OCI-LY3 (cell line): ENCODE data around the gene ADAM33.

ENCODE experiments used
- H2AFZ ChIP-seq: fragments of 200-600, 300-600 bp; shearing (Covaris generic); 2 replicates; pipeline ENCODE4 v1.6.0; 2014; ENCODE audit warnings: antibody characterized with exemption, low read depth, low read length
- H3K27ac ChIP-seq: fragments of 200-600, 300-600 bp; sonication (generic); 2 replicates; pipeline ENCODE4 v1.5.1; 2014; ENCODE audit warnings: mild to moderate bottlenecking, low read length, moderate library complexity, mixed read lengths
- H3K27me3 ChIP-seq: fragments of 200-600, 300-600 bp; sonication (generic); 2 replicates; pipeline ENCODE4 v1.6.1; 2014; ENCODE audit warnings: low read depth, low read length, mixed read lengths
- H3K36me3 ChIP-seq: fragments of 200-600, 300-600 bp; sonication (generic); replicated peaks from 2 replicates; pipeline ENCODE3; 2014; ENCODE audit warnings: low read depth, low read length, mixed read lengths
- H3K4me1 ChIP-seq: fragments of 300-600, 200-600 bp; sonication (generic); 2 replicates; pipeline ENCODE4 v1.6.1; 2014; ENCODE audit warnings: low read length, mixed read lengths
- H3K4me2 ChIP-seq: fragments of 200-600, 300-600 bp; sonication (generic); 2 replicates; pipeline ENCODE4 v1.6.1; 2014; ENCODE audit warnings: low read length, mixed read lengths
- H3K4me3 ChIP-seq: fragments of 300-600, 200-600 bp; sonication (generic); 2 replicates; pipeline ENCODE4 v1.5.1; 2014; ENCODE audit warnings: antibody characterized with exemption, mild to moderate bottlenecking, low read length, moderate library complexity
- H3K79me2 ChIP-seq: fragments of 300-600, 200-600 bp; shearing (Covaris generic); 2 replicates; pipeline ENCODE4 v1.6.1; 2014; ENCODE audit warnings: mild to moderate bottlenecking, low read length, mixed read lengths
- H3K9ac ChIP-seq: fragments of 300-600, 200-600 bp; shearing (Covaris generic); 2 replicates; pipeline ENCODE4 v1.6.0; 2014; ENCODE audit warnings: mild to moderate bottlenecking, low read length, moderate library complexity
- H3K9me3 ChIP-seq: fragments of 200-600, 300-600 bp; shearing (Covaris generic); 2 replicates; pipeline ENCODE4 v1.6.1; 2014; ENCODE audit warnings: low read length, mixed read lengths; ENCODE audit not compliant: insufficient read depth
- H4K20me1 ChIP-seq: fragments of 200-600, 300-600 bp; sonication (generic); 2 replicates; pipeline ENCODE4 v1.6.1; 2016; ENCODE audit warnings: low read length, mixed read lengths; ENCODE audit not compliant: insufficient read depth
- EZH2phosphoT487 ChIP-seq: fragments of 200-600 bp; shearing (Covaris generic); IDR thresholded peaks from 2 replicates; pipeline ENCODE4 v1.6.1; 2018; ENCODE audit warnings: antibody characterized with exemption, mixed run types, low read depth
- TF ChIP-seq, protein P1 (sequence below): fragments of 200-600, 300-600 bp; sonication (generic); IDR thresholded peaks from 2 replicates; pipeline ENCODE4 v1.5.1; 2014; ENCODE audit warnings: antibody characterized with exemption, low read length, low read depth

Gene ADAM33, protein sequence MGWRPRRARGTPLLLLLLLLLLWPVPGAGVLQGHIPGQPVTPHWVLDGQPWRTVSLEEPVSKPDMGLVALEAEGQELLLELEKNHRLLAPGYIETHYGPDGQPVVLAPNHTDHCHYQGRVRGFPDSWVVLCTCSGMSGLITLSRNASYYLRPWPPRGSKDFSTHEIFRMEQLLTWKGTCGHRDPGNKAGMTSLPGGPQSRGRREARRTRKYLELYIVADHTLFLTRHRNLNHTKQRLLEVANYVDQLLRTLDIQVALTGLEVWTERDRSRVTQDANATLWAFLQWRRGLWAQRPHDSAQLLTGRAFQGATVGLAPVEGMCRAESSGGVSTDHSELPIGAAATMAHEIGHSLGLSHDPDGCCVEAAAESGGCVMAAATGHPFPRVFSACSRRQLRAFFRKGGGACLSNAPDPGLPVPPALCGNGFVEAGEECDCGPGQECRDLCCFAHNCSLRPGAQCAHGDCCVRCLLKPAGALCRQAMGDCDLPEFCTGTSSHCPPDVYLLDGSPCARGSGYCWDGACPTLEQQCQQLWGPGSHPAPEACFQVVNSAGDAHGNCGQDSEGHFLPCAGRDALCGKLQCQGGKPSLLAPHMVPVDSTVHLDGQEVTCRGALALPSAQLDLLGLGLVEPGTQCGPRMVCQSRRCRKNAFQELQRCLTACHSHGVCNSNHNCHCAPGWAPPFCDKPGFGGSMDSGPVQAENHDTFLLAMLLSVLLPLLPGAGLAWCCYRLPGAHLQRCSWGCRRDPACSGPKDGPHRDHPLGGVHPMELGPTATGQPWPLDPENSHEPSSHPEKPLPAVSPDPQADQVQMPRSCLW

DNA sequence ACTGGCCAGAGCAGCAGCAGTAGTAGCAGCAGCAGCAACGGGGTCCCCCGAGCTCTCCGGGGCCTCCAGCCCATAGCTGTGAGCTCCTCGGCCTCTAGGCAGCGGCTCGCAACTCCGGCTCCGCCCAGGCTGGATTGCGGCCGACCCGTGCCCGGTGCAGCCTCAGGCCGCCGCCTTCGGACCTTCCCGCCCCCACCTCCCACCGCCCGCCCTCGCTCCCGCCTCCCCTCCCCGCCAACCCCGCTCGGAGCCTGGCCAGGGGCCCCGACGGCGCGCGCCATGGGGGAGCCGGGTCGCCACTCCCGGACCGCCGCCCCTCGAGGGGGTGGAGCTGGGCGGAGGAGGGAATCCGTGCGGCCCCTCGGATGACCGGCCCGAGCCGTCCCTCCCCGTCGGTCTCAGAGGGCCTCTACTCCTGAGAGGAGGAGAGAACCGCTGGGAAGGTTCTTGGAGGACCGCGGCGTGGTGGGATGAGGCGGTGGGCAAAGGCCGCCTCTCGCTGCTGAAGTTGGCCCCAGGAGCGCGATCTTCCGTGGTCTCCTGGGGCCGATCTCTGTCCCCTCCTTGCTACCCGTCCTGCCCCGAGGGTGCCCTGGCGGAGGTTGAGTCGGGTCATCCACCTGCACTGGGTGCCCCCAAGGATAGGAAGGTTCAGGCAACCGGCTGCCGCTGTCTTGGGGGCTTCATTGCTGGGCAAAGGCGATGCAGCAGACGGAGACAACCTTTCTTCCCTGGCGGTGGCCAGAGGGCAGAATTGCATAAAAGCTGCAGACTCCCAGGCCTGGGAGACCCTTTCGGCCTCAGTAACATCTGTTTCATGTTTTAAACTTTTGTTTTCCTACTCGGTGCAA, at the start of gene ADAM33:
ADAM33 (minus strand) TSS at position 80 of the 851 bp plus-strand sequence; CDS start at position 74, 6 bp downstream.
- 0 out of 2 replicates have a peak, but pooled peaks cover 8% of the 10 kb centered on the region for H3K27me3 ChIP-seq
- no peak within 1 kb of the TSS for H3K27ac ChIP-seq
- H4K20me1 ChIP-seq = no peaks in the 10 kb centered on the region
- no peaks in the 10 kb centered on the region for H3K4me1 ChIP-seq
- H3K4me2 ChIP-seq = no peak within 1 kb of the TSS
- H3K36me3 ChIP-seq = no peaks in the 10 kb centered on the region
- H2AFZ ChIP-seq = no peak within 1 kb of the TSS
- H3K4me3 ChIP-seq = no peak within 1 kb of the TSS
- H3K9ac ChIP-seq = no peak within 1 kb of the TSS
- H3K79me2 ChIP-seq = no peaks in the 10 kb centered on the region
- TF ChIP-seq, protein P1, sequence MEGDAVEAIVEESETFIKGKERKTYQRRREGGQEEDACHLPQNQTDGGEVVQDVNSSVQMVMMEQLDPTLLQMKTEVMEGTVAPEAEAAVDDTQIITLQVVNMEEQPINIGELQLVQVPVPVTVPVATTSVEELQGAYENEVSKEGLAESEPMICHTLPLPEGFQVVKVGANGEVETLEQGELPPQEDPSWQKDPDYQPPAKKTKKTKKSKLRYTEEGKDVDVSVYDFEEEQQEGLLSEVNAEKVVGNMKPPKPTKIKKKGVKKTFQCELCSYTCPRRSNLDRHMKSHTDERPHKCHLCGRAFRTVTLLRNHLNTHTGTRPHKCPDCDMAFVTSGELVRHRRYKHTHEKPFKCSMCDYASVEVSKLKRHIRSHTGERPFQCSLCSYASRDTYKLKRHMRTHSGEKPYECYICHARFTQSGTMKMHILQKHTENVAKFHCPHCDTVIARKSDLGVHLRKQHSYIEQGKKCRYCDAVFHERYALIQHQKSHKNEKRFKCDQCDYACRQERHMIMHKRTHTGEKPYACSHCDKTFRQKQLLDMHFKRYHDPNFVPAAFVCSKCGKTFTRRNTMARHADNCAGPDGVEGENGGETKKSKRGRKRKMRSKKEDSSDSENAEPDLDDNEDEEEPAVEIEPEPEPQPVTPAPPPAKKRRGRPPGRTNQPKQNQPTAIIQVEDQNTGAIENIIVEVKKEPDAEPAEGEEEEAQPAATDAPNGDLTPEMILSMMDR = no peak
- TF ChIP-seq EZH2phosphoT487 = no peak
- no peaks in the 10 kb centered on the region for H3K9me3 ChIP-seq

DNA sequence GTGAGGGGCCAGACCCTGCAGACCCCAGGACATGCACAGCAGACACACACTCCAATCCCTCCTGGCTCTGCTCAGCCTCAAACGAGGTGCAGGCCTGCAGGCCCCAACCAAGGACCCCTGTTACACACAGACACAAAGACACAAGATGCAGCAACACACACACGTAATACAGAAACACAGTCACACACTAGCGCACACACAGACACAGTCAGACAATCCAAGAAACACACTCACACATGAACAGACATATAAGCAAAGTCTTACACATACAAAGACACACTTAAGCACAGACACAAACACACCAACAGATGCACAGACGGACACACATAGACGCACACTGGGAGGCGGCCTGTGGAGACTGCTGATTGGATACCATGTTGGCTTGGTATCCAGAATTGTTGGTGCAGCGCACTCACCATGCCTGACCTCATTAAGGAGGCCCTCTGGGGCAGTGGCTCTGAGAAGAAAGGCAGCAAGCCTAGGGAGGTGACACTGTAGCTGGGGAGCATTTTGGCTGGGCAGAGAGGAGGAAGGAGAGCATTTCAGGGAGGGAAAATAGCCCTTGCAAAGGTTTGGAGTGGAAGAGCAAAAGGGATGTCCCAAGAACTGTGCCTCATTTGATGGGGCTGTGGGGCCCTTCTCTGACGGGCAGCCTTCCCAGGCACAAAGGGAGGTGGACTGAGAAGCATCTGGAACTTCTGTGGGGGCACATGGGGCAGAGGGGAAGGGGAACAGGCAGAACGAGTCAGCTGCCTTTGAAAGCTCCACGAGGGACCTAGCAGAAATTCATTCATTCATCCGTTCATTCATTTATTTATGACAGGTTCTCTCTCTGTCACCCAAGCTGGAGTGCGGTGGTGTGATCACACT, 49.2 kb upstream of the ADAM33 start:
- Histone ChIP-seq H3K9me3 (no peaks in the 10 kb centered on the region), H3K36me3 (no peaks in the 10 kb centered on the region), H3K27ac (no peak overlapping the region), H3K27me3 (peaks cover 20% of the 10 kb centered on the region), H3K4me2 (no peak overlapping the region), H2AFZ (no peak overlapping the region), H4K20me1 (no peaks in the 10 kb centered on the region), H3K4me1 (no peaks in the 10 kb centered on the region; the same call in 1 of the 2 replicates), H3K9ac (no peak overlapping the region), H3K4me3 (no peak overlapping the region), H3K79me2 (no peaks in the 10 kb centered on the region)
- TF ChIP-seq, protein P1 = no peak
- no peak for TF ChIP-seq EZH2phosphoT487

DNA sequence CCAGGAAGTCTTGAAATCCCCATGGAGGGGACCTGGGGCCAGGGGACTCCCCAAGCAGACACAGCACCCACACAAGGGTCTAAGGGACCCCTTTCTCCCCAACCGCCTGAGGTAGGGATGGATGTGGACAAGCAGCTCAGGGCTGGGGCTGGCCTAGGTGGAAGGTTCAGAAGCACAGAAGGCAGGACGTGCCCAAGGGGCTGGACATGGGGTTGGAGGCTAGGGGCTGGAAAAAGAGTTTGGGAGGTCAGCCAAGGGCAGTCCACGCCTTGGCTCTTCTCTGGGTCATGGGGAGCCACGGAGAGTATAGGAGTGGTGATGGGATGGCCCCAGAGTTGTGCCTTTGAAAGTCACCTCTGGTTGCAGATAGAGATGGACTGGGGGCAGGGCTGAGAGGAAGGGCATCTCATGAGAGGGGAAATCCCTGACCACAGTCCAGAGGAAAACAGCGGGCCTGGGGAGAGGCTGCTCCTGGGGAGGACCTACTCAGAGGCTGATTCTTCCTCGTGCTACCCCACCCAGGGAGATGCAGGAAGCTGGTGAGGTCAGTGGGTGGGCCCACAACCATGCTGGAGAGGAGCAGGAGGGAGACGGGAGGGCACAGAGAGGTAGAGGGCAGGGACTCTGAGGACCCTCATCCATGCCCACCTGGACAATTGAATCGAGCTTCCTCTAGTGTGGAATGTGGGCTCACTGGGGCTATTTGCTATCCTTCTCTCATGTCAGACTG, 48.2 kb upstream of the ADAM33 start:
- Histone ChIP-seq H3K9me3 (no peaks in the 10 kb centered on the region), H3K27me3 (peaks cover 20% of the 10 kb centered on the region), H3K79me2 (no peaks in the 10 kb centered on the region), H3K27ac (no peak overlapping the region), H4K20me1 (no peaks in the 10 kb centered on the region), H3K4me3 (no peak overlapping the region), H2AFZ (no peak overlapping the region), H3K36me3 (no peaks in the 10 kb centered on the region), H3K4me1 (no peaks in the 10 kb centered on the region; the same call in 1 of the 2 replicates), H3K9ac (no peak overlapping the region), H3K4me2 (no peak overlapping the region)
- no peak for TF ChIP-seq EZH2phosphoT487
- TF ChIP-seq, protein P1 = no peak
